ENCODE measurements around the gene FASTKD1.
A peak's percentile ranks its signal among the peaks of the same experiment; 100 is the strongest.
"Not testable (repeated sequence)": the region's sequence is repeated elsewhere in the genome, so short reads cannot be mapped to it uniquely, and the experiment has no call there.

The FASTKD1 gene

DNA sequence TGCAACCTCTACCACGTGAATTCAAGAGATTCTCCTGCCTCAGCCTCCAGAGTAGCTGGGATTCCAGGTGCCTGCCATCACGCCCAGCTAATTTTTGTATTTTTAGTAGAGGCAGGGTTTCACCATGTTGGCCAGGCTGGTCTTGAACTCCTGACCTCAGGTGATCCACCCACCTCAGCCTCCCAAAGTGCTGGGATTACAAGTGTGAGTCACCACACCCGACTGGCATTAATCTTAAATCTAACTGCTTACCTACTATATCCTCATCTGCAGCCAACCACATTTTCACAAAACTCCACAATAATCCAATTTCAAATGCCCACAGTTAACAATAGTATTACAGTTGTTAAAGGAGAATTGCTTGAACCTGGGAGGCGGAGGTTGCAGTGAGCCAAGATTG, 2.9 kb downstream of the FASTKD1 start:
- DNase-seq: not testable (repeated sequence)

DNA sequence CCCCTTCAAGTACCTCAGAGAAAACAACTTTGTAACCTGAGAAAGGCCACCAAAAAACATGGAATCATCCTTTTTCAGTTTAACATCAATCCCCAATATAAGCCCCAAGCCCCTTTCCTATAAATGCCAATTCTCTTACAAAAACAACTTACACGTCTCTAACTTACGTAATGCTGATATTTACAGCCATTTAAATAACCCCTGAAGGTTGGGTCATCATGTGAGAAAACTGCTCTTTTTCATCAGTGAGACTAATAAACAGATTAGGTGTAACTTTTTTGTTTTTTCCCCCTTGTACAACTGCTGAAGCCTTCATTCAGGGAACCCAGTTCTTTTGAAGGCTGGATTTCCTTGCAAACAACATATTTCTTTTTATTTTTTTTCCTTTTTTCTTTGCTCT, 3.7 kb downstream of the FASTKD1 start:
- DNase-seq: no peak

DNA sequence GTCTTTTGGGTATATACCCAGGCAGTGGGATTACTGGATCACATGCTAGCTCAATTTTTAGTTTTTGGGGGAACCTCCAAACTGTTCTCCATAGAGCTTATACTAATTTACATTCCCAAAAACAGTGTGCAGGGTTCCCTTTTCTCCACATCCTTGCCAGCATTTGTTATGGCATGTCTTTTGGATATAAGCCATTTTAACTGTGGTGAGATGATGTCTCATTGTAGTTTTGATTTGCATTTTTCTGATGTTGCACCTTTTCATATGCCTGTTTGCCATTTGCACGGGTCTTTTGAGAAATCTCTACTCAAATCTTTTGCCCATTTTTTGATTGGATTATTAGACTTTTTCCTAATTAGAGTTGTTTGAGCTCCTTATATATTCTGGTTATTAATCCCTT, 8.0 kb downstream of the FASTKD1 start:
- DNase-seq: no peak

DNA sequence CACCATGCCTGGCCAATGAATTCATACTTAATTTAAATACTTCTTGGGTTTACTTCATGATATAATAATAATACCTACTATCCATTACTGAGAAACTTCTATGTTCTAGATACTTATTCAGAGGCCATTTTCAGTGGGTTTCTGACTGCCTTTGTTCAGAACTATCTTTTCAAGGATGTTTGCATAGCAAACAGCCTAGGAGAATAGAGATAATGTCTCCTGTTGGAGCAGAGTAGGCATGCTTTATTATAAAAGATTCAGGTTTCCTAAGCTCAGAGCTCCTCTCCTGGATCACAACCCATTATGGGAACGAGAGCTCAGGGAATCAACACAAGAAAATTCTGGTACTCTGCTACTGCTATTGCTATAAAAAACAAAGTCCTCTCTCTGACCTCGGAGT, 11.1 kb downstream of the FASTKD1 start:
- no peak for DNase-seq

DNA sequence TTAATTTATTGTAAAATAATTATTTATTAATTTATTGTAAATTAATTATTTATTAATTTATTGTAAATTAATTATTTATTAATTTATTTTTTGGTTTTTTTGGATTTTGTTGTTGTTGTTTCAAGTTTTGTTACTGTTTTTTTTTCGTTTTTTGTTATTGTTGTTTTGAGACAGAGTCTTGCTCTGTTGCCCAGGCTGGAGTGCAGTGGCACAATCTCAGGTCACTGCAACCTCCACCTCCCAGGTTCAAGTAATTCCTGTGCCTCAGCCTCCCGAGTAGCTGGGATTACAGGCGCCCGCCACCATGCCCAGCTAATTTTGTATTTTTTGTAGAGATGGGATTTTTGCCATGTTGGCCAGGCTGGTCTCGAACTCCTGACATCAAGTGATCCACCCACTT, 11.6 kb downstream of the FASTKD1 start:
- not testable (repeated sequence) for DNase-seq

DNA sequence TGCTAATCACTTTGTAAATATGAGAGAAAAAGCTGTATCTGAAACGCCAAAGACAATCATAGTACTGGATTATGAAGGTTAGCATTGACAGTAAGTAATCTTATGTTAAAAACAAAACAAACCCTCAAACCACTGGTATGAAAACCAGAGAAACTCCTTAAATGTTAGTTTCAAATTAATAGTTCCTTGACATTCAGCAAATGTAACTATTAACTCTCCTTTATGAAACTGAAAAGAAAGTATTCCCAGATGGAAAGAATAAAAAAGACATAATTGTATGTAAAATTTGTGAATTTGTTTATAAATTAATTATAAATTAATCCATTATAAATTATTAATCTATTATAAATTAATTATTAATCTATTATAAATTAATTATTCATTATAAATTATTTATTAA, 12.3 kb downstream of the FASTKD1 start:
- no peak for DNase-seq

DNA sequence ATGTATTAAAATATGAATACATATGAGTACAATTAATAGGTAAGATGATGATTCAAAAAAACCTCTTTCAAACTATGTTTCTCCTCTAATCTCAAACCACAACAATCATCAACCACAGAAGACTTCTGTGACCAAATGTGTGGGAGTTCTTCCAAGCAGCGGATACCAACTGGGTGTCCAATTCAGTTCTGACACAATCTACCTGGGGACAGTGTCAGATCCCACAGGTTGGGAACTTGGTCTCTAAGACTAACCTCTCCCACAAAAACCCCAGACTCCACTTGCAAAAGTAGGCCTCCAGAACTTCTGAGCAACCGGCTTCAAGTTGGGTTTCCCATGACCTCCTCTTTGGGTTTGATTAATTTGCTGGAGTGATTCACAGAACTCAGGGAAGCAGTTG, 26.9 kb downstream of the FASTKD1 start:
- DNase-seq: no peak

DNA sequence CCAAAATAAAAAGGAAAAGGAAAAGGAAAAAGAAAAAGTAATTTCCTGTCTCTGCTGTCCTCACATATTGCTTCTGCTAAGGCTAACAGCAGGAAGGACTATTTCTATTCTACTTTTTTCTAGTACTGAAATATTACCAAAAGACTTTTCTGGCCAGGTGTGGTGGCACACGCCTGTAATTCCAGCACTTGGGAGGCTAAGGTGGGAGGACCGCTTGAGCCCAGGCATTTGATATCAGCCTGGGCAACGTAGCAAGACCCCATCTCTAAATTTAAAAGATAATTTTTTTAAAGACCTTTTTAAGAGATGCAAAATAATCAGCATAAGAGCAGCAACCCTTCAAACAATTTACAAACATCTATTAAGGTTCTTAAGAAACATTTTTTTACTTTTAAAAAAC, 31.2 kb downstream of the FASTKD1 start:
- DNase-seq: no peak

DNA sequence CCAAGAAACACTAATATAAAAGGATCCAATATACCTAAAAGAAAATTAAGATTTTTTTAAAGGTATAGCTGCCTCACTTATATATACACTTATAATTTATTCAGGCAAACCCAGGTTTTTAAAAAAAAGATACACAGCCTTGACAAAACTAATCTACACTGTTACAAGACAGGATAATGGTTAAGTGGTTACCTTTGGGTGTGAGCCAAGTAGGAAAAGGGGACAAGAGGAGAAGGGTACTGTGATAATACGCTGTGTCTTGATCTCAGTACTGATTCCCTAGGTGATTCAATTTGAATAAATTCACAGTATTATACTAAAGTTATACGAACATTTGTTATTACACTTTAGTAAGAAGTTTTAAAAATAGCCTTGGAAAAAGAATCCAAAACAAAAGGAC, 33.5 kb downstream of the FASTKD1 start:
- no peak for DNase-seq

DNA sequence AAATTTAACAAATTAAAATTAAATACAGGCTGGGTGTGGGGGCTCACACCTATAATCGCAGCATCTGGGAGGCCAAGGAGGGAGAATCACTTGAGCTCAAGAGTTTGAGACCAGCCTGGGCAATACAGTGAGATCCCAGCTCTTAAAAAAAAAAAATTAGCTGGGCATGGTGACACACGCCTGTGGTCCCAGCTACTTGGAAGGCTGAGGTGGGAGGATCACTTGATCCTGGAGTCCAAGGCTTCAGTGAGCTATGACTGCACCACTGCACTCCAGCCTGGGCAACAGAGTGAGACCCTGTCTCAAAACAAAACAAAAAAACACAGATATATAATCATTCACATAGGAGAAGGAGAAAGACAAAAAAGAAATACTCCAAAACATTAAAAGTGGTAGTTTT, 34.2 kb downstream of the FASTKD1 start:
- not testable (repeated sequence) for DNase-seq

DNA sequence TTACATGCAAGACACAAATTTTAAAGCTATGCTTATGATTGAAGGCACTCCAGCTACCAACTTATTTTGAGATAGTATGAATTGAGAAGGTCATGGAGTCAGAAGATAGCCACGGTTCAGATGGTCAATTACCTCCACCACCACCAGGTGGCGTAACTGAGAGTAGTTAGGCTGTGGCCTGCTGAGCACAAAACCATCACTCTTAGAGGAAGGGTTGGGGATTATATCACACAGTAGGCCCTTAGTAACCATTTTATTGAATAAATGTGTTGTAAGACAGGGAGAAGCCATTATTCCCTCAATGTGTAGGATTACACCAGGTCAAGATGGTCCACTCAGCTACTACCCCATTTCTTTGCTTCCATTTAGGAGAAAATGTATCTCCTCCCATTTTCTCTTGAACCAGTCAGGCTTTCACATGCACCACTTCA, 45.4 kb downstream of the FASTKD1 start:
- DNase-seq: peak; percentile 33

DNA sequence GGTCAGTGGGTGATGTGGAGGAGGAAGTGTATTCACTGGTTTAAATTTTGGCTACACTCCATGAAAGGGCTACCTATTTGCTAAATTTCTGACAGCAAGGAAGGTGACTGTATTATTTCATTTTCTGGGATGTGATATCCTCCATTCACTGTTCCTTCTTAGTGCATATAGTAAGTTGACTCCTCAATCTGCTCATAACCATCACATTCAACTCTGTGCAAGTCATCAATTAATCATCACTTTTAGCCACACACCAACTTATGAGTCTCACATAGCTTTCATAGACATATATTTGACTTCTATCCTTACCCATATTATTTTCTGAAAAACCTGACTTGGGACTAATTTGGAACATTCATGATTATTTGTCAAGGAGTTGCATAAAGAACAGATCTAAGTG, 47.2 kb downstream of the FASTKD1 start:
- DNase-seq: no peak

DNA sequence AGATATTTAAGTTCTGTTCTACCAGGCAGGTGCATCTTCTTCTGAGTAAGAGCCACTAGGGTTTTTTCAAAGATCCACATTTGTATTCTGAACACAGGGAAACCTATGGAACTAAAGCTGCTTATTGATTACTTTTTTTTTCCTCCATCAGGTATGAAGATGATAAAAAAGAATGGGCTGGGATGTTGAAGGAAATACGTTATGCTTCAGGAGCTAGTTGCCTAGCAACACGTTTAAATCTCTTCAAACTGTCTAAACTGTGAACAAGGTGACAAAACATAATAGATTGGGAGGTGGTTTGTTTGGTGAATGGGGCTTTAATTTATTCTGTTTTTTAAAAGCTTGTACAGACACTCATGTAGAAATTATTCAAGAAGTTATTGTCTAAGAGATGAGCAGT, 48.2 kb downstream of the FASTKD1 start:
- no peak for DNase-seq

DNA sequence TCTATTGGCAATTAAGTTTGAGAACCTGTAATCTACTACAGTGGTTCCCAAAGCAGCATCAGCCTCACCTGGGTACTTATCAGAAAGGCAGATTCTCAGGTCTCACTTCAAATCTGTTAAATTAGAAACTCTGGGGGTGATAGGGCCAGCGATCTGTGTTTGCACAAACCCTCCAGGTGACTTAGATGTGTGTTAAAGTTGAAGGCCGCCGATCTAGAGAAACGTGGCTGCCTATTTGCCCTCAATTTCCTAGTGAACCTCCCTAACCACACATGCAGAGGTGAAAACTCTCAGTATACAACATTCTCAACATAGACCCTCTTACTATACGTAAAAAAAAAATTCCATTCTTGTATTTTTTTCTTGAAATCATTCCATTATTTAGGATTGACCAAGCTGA, 50.0 kb downstream of the FASTKD1 start:
- no peak for DNase-seq

DNA sequence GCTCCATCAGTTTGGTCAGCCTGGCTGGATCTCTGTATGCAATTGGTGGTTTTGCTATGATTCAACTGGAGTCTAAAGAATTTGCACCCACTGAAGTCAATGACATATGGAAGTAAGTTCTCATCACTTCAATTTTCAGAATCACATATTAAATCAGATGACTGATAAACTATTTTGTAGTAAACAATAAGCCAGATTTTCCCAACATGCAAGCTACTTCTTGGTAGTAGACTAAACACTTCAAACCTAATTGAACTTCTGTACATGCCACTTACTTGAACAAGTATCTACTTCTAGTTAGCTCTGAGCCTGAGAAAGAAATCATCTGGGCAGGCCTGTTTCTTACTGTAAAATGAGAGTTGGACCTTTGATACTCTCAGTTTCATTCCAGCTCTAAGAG, 52.8 kb downstream of the FASTKD1 start:
- no peak for DNase-seq

DNA sequence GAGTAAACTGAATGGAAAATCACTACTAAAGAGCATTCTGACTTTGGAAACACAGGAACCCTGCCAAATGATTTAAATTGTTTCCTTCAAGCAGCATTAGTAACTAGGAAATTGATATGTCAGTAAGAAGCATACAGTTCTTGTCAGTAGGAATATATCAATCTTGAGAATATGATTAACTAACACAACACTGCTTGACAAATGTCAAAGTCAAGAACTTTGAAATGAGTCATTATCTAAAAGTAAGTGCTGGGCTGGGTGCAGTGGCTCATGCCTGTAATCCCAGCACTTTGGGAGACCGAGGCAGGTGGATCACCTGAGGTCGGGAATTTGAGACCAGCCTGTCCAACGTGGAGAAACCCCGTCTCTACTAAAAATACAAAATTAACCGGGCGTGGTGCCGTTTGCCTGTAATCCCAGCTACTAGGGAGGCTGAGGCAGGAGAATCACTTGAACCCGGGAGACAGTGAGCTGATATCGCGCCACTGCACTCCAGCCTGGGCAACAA, 57.1 kb downstream of the FASTKD1 start:
- not testable (repeated sequence) for DNase-seq

DNA sequence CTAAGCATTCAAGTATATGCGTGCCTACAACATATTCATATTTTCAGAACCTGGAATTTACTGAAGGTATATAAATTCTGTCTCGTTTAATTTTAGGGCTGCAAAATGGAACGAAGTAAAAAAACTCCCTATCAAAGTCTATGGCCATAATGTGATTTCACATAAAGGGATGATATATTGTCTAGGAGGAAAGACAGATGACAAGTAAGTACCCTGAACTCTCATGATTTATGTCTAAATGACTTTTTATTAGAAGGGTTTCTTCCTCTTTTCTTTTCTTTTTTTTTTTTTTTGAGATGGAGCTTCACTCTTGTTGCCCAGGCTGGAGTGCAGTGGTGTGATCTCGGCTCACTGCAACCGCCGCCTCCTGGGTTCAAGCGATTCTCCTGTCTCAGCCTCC, 58.9 kb downstream of the FASTKD1 start:
- not testable (repeated sequence) for DNase-seq

DNA sequence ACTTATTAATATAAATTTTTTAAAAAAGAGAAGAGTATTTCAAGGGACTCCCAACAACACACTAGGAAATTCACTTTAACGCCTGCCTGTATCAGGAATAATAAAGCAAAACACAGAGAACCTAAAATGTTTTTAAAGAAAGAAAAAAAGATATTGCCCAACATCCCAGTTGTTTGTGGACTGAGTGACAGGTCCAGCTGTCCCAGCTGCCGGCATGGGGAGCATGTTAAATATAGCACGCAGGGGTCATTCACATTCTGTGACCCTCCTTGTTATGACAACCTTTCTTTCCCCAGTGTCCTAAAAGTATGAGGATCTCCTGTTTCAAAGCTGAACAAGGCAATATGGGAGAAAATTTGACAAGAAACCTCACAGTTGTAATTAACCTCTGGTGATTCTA, 59.7 kb downstream of the FASTKD1 start:
- no peak for DNase-seq

DNA sequence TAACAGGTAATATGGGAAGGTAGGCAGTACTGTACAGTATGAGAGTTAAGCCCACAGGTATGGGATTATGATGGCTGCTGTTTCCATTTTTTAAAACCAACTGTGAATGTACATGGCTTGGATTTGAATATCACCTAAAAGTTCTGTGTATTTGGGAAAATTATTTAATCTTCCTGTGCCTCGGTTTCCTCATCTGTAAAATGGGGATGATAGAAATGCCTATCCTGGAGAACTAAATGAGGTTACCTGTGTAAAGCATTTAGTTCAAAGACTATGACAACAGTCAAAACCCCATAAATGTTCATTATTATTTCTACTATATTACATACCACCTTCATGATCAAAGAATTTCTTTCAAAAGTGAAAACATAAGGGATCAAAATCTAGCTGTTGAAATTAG, 60.6 kb downstream of the FASTKD1 start:
- no peak for DNase-seq

DNA sequence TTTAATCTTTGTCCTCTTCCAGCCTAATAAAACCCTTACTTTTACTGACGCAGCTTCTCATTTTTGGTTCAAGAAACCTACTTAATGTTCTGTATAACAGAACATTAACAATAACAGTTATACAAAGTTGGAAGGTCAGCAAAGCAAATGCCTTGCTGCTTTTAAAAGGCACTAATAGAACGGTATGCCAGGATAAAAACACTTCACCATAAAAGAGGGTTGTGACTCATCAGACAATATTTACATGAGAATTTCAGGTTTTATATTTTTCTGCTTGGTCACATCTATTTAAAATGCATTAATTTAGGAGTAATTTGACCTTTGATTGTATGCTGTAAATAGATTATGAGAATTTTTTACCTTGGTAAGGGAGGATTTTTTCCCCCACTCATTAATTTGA, 61.1 kb downstream of the FASTKD1 start:
- DNase-seq: no peak

DNA sequence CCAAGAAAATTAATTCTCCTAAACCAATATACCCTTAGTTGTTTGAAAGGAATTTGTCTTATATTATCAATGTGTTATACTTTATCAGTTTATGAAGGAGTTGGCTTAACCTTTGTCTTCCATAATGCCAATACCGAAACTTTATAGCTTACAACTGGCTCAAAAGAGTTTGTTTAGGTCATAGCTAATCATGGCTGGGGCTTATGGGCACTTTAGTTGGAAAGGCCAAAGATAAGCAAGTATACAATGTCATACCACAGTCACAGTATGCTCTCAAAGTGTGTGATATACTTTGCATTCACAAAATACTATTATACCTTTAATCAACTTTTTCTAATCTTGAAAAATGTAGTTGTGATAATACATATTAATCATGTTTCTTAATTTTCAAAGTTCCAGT, 61.8 kb downstream of the FASTKD1 start:
- DNase-seq: no peak

DNA sequence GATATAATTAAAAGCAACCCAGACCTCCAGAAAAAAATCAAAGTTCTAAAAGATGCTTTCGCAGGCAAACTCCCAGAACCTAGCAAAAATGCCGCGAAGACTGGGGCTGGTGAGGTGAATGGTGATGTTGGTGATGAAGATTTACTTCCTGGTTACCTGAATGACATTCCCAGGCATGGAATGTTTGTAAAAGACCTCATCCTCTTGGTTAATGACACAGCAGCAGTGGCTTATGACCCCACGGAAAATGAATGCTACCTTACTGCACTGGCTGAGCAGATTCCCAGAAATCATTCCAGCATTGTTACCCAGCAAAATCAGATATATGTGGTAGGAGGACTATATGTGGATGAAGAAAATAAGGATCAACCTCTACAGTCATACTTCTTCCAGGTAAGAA, 63.2 kb downstream of the FASTKD1 start:
- peak; percentile 13 for DNase-seq

DNA sequence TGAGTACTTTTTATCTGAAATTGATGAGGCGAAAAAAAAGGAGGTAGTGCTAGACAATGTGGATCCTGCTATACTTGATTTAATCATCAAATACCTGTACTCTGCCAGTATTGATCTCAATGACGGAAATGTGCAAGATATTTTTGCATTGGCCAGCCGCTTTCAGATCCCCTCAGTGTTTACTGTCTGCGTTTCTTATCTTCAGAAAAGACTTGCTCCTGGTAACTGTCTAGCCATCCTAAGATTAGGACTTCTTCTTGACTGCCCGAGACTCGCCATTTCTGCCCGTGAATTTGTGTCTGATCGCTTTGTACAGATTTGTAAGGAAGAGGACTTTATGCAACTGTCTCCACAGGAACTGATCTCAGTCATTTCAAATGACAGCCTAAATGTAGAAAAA, 63.7 kb downstream of the FASTKD1 start:
- no peak for DNase-seq

DNA sequence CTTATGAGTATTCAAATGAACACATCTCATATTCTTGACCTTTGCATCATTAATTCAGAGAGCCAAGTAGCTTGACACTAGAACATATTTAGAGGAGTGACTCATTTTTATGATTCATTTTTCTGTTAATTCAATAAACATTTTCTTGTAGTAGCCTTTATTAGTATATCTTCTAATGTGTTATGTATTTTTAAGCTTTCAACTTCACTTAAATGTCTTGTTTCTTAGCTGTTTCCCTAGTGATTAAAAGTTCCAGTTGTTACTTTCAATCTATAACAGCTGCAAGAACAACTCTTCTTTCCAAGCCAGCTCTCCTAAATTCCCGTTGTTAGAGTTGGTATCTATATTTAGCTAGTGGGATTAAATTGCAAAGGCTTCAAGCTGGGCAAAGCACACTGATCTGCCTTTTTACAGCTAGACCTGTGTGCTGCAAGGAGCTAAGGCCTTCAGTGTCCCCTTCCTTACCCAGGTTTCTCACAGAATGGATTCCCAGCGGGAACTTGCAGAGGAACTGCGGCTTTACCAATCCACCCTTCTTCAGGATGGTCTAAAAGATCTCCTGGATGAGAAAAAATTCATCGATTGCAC, 64.3 kb downstream of the FASTKD1 start, which contains the start of gene KLHL41:
Gene KLHL41 (plus strand): TSS at position 405 of the 588 bp plus-strand sequence. CDS start 77 bp downstream, at position 482.
- peak; percentile 23 for DNase-seq

DNA sequence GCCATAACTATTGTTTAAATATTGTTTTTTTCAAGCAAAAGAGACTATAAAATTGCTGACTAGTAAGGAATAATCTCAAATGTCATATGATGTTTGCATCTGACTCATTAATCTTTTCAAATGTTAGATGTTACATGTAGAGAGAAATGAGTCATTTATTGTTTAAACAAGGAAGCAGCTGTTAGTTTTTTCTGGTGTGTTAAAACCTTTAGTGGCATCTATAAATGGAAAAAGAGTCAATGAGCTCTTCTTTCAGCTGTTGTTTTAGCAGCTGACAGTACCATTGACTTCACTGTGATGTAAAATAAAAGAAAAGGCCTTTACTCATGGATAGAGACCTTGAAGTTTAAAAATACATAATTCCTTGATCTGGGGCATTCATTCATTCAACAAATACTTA, 66.0 kb downstream of the FASTKD1 start:
- DNase-seq: peak; percentile 49

Data from NCI-H510A treated with DMSO at 0.1 percent for 48 hours (cell line).